GM19455 (cell line): ENCODE measurements around the gene RAB14.

Experiments
- ATAC-seq: cut with Tn5 transposase; IDR thresholded peaks from one replicate; pipeline ENCODE4 v1.9.1; 2021; ENCODE audit not compliant: unreplicated experiment

The RAB14 gene

GRCh38 chr9:121201738-121202533 is at the start of gene RAB14:
TSS of gene RAB14 (minus strand) at chr9:121201869. CDS start at chr9:121193412, 8,457 bp downstream.
- ATAC-seq, result peak; percentile 84

- ATAC-seq, result no peak
Observed at GRCh38 chr9:121249563-121249962, 47.9 kb upstream of the RAB14 start.

GRCh38 chr9:121246821-121247561 is 45.3 kb upstream of the RAB14 start:
- no peak for ATAC-seq

GRCh38 chr9:121242959-121243346 is 41.3 kb upstream of the RAB14 start:
- no peak for ATAC-seq

GRCh38 chr9:121242219-121242958 is 40.7 kb upstream of the RAB14 start:
- no peak for ATAC-seq

- no peak for ATAC-seq
Observed at GRCh38 chr9:121240472-121241135, 38.9 kb upstream of the RAB14 start.

GRCh38 chr9:121239851-121240250 is 38.2 kb upstream of the RAB14 start:
- no peak for ATAC-seq

- ATAC-seq, result no peak
Observed at GRCh38 chr9:121239071-121239470, 37.4 kb upstream of the RAB14 start.

GRCh38 chr9:121237916-121238315 is 36.2 kb upstream of the RAB14 start:
- no peak for ATAC-seq

- ATAC-seq, result no peak
Observed at GRCh38 chr9:121235512-121235911, 33.8 kb upstream of the RAB14 start.

GRCh38 chr9:121234832-121235161 is 33.1 kb upstream of the RAB14 start:
- ATAC-seq, result no peak

GRCh38 chr9:121233906-121234831 is 32.5 kb upstream of the RAB14 start:
- ATAC-seq, result no peak

- no peak for ATAC-seq
Observed at GRCh38 chr9:121232251-121232650, 30.6 kb upstream of the RAB14 start.

- ATAC-seq, result no peak
Observed at GRCh38 chr9:121230256-121230655, 28.6 kb upstream of the RAB14 start.

GRCh38 chr9:121227862-121228261 is 26.2 kb upstream of the RAB14 start:
- no peak for ATAC-seq

- ATAC-seq, result no peak
Observed at GRCh38 chr9:121226175-121226574, 24.5 kb upstream of the RAB14 start.

GRCh38 chr9:121225240-121225639 is 23.6 kb upstream of the RAB14 start:
- ATAC-seq, result no peak

- no peak for ATAC-seq
Observed at GRCh38 chr9:121222524-121223171, 21.0 kb upstream of the RAB14 start.

- no peak for ATAC-seq
Observed at GRCh38 chr9:121221664-121222055, 20.0 kb upstream of the RAB14 start.
